Activated naive CD8-positive, alpha-beta T cell (primary cell): ENCODE data around the gene SLC34A1.

Experiments
- H3K27ac Mint-ChIP-seq: one replicate; pipeline ENCODE4 v1.8.0; 2021; ENCODE audit warnings: mixed read lengths
- H3K27me3 Mint-ChIP-seq: one replicate; pipeline ENCODE4 v1.8.0; 2021; ENCODE audit warnings: mixed read lengths
- H3K36me3 Mint-ChIP-seq: one replicate; pipeline ENCODE4 v1.8.0; 2021; ENCODE audit warnings: mixed read lengths
- H3K4me1 Mint-ChIP-seq: one replicate; pipeline ENCODE4 v1.8.0; 2021; ENCODE audit warnings: low read depth, mixed read lengths
- H3K4me3 Mint-ChIP-seq: one replicate; pipeline ENCODE4 v1.8.0; 2021; ENCODE audit warnings: mild to moderate bottlenecking, mixed read lengths
- H3K9me3 Mint-ChIP-seq: one replicate; pipeline ENCODE4 v1.8.0; 2021; ENCODE audit warnings: low read depth, mixed read lengths

The SLC34A1 gene

DNA sequence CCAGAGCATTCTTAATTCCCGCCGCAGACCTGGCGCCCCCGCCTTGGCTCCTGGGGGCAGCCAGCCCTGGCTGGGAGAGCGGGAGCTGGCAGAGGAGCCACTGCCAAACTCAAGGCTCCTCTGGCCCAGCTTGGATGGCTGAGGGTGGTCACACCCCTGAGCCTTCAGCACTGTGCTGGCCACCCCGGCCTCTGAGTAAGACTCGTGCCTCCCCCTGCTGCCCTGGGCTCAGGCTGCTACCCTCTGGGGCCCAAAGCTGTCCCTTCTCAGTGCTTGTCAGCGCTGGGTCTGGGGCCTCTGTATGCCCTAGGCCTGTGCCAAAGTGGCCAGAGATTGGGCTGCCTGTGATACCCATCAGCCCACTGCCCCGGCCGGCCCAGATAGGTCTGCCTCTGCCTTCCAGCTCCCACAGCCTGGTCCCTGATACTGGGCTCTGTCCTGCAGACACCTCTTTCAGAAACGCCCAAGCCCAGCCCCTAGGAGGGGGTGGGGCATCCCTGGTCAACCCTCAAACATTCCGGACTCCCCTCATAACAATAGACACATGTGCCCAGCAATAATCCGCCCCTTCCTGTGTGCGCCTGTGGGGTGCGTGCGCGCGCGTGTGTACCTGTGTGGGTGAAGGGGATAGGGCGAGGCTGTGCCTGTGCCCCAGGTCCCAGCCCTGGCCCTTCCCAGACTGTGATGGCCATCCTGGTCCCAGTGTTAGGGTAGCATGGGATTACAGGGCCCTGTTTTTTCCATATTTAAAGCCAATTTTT lies 58.0 kb downstream of the SLC34A1 start:
- Mint-ChIP-seq H3K36me3 (peaks cover 11% of the 10 kb centered on the region), H3K27ac (peak overlapping the region; percentile 66), H3K4me3 (no peak overlapping the region), H3K27me3 (no peaks in the 10 kb centered on the region), H3K4me1 (peaks cover 57% of the 10 kb centered on the region), H3K9me3 (no peaks in the 10 kb centered on the region)

DNA sequence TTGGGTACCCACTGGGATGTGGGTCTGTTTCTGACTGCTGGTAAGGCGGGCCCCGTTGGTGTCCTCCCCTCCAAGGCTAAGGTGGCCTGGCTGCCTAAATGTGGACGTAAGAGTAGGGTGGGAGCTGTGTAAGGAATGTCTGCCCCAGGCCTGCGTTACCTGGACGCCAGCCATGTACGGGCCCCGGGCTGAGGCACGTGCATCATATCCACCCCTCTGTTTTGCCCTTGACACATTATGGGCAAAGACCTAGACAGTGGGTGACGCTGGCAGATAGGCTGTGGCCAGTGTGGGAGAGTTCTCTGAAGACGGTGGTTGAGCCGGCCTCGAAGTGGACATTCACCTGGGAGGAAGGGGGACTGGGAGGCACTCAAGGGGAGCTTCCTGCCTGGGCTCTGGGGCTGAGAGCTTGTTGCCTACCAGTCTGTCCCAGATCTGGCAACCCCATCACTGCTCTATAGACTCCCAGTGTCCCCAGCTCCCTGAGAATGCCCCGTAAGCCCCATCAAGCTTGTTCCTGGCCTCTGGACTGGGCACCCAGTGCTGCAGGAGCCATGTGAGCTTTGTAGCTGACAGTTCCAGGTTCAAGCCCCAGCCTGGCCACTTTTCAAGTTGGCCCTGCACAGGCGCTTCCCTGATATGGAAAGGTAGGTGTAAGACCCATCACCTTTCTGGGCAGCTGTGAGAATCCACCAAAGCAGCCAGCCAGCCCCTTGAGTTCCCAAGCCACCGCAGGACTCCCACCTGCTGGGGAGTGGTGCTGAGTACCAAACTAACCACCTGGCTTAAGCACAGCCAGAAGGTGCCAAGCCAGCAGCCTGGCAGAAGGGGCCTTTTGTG lies 59.1 kb downstream of the SLC34A1 start:
- Mint-ChIP-seq H3K4me1 (peaks cover 56% of the 10 kb centered on the region), H3K27ac (peak overlapping the region; percentile 28), H3K27me3 (no peaks in the 10 kb centered on the region), H3K36me3 (peaks cover 6% of the 10 kb centered on the region), H3K9me3 (no peaks in the 10 kb centered on the region), H3K4me3 (no peak overlapping the region)

DNA sequence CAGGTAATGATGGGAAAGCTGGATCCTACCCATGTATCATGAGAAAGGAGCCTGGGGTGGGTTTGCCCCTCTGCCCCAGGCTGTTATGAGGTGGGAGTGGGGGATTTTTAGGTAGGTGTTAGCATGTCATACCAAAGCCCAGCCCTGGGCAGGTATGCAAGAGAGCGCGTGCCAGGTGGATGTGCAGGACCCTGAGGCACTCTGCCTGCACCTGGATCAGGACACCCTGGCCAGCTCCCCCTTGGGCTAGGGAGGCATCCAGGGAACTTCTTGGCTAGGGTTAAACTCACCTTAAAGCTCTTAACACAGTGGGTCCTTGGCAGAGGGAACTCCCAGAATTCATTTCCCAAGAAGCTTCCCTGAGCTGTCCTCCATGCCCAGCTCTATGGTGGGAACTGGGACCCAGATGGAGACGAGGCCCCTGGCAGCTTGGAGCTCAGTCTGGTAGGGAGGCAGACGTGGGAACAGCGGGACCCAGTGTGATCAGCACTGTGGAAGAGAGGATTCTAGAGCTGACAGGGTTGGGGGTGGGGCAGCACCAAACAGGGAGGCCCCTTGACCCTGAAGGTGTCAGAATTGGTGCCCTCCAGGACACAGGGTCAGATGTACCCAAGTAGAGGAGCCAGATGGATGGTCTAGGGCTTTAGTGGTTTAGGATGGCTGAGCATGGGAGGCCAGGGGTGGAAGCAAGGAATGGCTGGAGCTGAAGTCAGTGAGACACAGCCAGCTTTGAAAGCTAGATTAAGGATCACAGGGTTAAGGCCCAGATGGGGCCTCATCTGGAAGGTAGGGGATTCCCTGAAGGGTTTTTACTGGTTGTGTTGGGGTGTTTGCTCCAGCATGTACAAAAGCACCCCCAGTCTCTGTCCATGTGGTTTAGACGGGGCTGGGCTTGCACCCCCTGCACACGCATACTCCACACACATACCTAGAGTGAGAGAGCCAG lies 60.1 kb downstream of the SLC34A1 start:
- H3K9me3 Mint-ChIP-seq: no peaks in the 10 kb centered on the region
- H3K27ac Mint-ChIP-seq: peak overlapping the region; percentile 93
- peaks cover 4% of the 10 kb centered on the region for H3K36me3 Mint-ChIP-seq
- no peaks in the 10 kb centered on the region for H3K27me3 Mint-ChIP-seq
- peak overlapping the region; percentile 87 for H3K4me3 Mint-ChIP-seq
- peaks cover 53% of the 10 kb centered on the region for H3K4me1 Mint-ChIP-seq

DNA sequence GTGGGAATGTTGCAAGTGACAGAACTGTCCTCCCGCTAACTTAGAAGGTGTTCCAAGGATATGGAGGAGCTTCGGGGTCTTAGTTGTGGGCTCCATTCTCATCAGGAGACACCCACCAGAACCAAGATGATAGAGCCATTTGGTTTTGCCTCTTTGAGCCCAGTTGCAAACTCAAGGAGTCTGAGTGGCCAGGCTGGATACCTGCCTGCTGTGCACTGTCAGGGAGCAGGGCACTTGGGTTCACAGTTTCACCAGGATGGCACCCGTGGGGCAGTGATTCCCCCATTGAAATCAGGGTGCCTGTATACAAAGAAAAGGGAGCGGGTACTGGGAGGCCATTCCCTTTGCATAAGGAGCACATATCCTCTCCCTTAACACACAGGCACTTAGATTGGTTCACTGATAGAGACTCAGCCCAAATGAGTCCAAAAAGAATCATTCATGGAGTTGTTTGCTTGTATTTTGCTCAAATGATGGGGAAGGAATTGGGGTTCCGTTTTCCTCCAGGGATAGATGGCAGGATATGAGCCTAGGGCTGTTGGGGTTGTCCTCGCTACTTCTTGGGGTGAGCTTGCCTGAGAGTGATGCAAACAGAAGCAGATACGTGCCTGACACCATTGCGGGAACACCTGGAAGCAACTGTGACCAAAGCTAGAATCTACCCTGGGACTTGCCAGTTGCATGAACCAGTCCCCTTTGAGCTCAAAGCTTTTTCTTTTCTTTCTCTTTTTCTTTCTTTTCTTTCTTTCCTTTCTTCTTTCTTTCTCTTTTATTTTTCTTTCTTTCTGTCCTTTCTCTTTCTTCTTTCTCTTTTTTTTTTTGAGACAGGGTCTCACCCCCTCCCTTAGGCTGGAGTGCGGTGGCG lies 61.0 kb downstream of the SLC34A1 start:
- H3K9me3 Mint-ChIP-seq: no peaks in the 10 kb centered on the region
- H3K4me3 Mint-ChIP-seq: peak overlapping the region; percentile 87
- H3K27ac Mint-ChIP-seq: peak overlapping the region; percentile 93
- peaks cover 44% of the 10 kb centered on the region for H3K4me1 Mint-ChIP-seq
- H3K36me3 Mint-ChIP-seq: no peaks in the 10 kb centered on the region
- H3K27me3 Mint-ChIP-seq: no peaks in the 10 kb centered on the region

DNA sequence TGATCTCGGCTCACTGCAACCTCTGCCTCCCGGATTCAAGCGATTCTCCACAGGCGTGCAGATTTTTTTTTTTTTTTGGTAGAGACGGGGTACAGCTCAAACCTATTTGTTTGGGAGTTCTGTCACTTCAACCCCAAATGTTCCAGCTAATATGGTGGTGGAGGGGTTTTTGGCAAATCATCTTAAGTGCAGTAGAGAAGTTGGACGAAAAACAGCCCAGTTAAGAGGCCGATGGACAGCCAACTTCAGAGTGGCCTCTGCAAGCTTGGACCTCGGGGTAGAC lies 61.6 kb downstream of the SLC34A1 start:
- H3K4me3 Mint-ChIP-seq: peak overlapping the region; percentile 87
- H3K4me1 Mint-ChIP-seq: peaks cover 43% of the 10 kb centered on the region
- H3K27me3 Mint-ChIP-seq: no peaks in the 10 kb centered on the region
- no peaks in the 10 kb centered on the region for H3K9me3 Mint-ChIP-seq
- H3K27ac Mint-ChIP-seq: peak overlapping the region; percentile 93
- no peaks in the 10 kb centered on the region for H3K36me3 Mint-ChIP-seq

DNA sequence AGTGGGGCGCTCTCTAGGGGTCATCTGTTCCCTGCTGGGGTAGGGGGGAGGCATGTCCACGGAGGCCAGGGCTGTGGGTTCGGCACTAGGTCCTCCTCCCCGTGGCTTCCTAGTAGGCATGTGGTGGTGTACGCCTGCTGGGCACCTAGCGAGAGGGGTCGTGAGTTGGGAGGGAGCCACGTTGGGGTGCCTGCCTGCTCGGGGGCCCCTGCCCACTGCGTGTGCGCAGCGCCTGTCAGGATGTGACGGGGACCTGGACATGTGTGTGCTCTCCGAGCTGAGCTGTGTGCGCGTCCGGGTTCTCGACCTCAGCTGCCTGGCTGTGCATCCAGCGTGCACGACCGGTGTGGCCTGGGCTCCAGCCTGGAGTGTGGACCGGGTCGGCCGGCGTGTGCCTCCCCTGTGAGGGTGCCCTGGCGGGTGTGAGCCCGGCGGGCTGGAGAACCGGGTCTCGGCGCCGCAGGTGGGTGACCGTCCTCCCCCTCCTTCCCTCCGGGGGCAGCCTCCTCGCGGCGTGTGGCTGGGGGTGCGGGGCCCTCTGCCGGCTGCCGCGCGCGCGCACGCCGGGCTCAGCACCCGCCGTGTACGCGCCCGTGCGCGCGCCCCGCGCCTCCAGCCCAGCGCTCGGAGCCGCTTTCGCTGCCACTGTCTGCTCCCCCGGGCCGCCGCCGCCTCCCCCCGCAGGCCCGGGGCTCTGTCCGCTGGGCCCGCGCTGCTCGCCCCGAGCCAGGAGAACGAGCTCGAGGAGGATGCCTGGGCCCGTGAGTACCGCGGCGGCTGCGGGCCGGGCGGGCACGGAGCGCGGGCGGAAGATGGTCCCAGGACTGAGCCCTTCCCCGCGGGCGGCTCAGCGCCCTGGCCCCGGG lies 62.2 kb downstream of the SLC34A1 start, which contains the start of gene PRR7:
PRR7 (plus strand) TSS at position 615 of the 866 bp plus-strand sequence. CDS start 8,254 bp downstream, outside the sequence.
- Mint-ChIP-seq H3K27me3 (no peaks in the 10 kb centered on the region), H3K4me3 (peak within 1 kb of the TSS; percentile 87), H3K27ac (peak within 1 kb of the TSS; percentile 93), H3K4me1 (peaks cover 41% of the 10 kb centered on the region), H3K9me3 (no peaks in the 10 kb centered on the region), H3K36me3 (no peaks in the 10 kb centered on the region)

DNA sequence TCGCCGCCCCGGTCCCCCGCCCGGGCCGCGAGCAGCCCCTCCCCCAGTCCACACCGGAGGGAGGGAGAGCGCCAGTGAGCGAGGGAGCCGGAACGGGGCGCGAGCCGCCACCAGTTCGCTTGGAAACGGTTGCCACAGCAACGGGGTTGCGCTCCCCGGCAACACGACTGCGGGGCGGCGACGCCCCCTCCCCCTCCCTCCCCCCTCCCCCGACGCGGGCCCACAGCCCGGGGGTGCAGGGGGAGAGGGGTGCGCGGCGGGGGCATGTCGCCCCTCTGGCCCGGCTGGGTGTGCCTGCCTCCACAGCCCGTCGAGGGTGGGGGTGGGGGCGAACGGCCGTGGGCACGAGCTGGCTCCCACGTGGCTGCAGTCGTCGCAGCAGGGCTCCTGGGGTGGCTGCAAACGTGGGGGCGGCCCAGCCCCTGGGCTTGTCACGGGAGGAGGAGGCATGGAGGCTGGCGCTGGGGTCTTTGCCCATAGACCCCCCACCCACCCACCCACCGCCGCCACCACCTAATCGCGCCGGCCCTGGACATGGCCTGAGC lies 62.9 kb downstream of the SLC34A1 start:
- H3K4me1 Mint-ChIP-seq: peaks cover 43% of the 10 kb centered on the region
- no peaks in the 10 kb centered on the region for H3K36me3 Mint-ChIP-seq
- no peak overlapping the region for H3K4me3 Mint-ChIP-seq
- H3K27me3 Mint-ChIP-seq: no peaks in the 10 kb centered on the region
- no peak overlapping the region for H3K27ac Mint-ChIP-seq
- no peaks in the 10 kb centered on the region for H3K9me3 Mint-ChIP-seq

DNA sequence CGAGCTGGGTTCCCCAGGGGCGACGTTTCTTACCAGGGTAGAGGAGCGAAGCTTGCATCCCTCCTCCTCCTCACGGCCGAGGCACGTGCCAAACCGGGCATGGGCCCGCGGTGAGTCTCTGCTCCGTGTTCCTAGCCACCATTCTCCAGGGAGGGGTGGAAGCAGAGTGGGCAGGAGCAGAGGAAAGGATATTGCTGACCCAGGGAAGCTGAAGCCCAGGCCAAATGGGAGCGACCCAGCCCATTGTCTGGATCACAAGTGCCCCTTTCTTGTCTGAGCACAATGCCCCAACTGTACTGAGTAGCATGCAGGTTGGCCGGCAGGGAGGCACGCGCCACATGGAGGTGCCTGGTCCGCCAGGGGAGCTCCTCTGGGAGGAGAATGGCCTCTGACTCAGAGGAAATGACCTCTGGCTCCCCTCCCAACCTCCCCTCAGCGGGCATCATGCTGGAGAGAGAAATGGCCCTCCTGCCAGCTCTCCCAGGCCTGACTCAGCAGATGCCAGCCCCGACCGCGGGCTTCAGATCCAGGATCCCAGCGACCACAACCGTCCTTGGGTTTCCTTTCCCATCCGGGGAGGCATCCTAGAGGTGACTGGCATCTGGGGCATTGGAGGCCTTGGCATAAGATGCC lies 63.5 kb downstream of the SLC34A1 start:
- no peaks in the 10 kb centered on the region for H3K36me3 Mint-ChIP-seq
- H3K27ac Mint-ChIP-seq: peak overlapping the region; percentile 61
- no peaks in the 10 kb centered on the region for H3K27me3 Mint-ChIP-seq
- H3K4me1 Mint-ChIP-seq: peaks cover 44% of the 10 kb centered on the region
- H3K9me3 Mint-ChIP-seq: no peaks in the 10 kb centered on the region
- H3K4me3 Mint-ChIP-seq: peak overlapping the region; percentile 85
